Measurements from ENCODE around the gene ZNF544. TPM values are rescaled to one million over a fixed set of nuclear protein-coding genes. Genes with fewer than 3 reads are reported as not detected.

Gene ZNF544
- 36.3 and 40.4 TPM in 2 replicates for total RNA-seq

DNA sequence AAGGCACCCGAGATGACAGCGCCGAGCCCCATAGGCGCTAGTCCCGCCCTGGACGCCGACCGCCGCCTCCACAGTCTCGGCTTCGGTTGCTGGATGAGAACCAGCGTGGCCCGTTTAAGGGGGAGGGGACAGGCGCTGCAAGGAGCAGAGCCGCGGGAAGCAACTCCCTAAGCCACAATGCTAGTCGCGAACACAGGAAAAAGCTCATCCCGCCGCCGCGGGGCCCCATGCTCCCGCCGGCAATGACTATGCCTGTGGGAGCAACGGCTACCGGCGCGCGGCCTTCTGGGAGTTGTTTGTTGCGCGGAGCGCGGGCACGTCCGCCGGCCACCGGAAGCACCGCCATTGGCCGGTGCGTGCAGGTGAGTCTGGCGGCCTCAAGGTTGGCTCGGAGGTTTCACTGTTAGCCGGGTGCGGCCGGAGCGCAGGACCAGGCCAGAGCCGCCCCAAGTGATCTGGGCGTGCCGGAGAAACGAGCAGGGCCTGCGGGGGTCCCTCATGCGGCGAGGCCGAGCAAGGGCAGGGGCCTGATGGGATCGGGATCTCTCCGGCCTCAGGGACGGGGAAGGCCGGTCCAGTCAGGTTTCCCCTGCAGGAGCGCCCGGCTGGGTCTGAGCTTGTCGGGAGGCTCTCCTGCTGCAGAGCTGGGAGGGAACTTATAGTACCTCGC lies at the start of gene ZNF544:
ZNF544 (plus strand) TSS at position 330 of the 670 bp plus-strand sequence. CDS start 15,110 bp downstream, outside the sequence.

DNA sequence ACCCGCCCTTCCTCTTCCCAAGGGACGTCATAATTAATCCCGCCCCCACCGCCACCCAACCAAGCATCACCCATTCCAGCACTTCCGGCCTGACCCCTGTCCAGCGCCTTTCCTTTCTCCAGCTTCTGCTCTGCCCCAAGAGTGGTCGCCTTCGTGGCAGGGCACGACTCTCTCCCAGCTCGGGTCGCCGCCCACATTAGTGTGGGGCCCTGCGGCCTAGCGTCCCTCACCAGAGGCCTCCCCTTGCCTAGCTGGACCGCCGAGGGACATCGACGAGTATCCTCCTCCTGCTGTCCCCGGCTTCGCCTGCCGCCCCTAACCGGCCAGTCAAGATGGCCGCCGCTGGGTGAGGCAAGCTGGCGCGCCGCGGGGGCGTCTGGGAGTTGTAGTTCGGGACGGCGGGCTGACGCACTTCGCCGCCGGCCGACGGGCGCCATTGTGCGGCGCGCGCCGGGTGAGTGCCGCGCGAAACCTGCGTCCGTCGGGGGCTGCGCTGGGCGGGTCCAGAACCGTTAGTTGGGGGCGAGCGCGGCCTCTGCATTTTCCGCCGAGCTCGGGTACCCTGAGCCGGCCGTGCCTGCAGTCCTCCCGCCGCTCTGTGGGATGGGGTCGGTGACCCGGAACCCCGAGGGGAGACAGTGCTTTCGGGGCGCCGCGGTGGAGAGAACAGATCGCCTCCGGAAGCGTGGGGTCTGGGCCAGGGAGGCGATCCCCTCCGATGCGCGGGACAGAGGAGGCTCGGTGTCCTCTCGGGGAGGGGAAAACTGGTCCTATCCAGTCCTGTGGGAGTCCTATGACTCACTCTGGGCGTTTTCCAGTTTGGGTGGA lies 45.5 kb upstream of the ZNF544 start, which contains the start of gene ZNF274:
ZNF274 (plus strand) TSS at position 73 of the 828 bp plus-strand sequence. CDS start 905 bp downstream, outside the sequence.

DNA sequence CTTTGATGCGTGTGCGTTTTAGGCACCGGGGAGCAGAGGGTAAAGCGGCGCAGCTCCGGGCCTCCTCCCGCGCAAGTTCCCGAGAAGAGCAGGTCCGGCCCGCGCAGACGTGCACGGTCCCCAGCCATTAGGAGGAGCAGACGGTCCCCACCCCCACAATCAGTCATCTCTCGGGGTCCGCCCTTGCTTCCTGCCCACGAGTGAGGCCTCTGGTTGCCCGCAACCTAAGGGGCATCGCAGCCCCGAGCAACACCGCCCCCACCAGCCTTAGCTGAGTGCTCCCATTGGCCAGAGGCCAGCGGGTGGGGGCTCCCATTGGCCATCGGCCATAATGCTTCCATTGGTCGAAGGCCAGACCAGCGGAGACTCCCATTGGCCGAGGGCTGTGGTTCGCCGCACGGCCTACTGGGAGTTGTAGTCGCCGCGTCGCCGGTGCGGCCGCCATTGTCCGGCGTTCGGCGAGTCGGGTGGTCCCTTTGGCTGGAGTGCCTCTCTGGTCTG lies 49.9 kb downstream of the ZNF544 start, which contains the start of gene ZNF8:
ZNF8 (plus strand) TSS at position 415 of the 501 bp plus-strand sequence. CDS start 127 bp downstream, outside the sequence.

DNA sequence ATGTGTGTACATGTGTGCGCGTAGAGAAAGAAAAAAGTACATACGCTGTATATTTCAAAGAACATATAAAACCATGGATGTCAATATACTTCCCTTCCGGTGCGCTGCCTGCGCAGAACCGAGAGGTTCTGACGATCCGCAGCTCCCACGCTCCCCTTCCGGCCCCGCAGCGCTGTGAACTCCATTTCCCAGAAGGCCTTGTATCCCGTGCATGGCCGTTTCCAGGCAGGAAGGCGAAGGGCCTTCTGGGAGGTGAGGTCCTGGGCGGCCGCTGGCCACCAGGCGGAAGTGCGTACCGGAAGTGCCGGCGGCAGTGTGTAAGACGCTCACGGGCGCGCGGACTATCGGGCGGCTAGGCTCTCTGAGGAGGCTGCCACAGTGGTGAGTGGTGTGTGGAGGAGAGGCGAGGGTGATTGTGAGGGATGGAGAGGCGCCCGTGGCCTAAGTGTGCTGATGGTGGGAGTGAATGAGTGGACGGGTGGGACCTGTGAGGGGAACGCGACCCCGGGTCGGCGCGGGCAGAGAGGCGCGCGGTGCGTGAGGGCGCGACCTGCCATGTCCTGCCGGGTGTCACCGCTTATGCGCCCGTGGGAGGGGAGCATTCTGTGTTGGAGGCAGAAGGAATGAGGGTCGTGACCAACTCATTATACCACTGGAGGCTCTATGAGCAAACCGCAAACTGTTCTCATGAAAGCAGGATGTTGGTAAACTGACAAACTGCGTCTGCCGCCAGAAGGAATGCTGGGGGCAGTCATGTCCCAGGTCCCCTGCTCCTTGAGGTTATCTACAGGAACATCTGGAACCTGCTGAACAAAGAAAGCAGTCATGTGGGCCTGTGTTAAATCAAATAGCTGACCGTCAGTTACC lies 76.6 kb downstream of the ZNF544 start, which contains the start of gene ERVK3-1:
ERVK3-1 (plus strand) TSS at position 313 of the 867 bp plus-strand sequence. CDS start 6,792 bp downstream, outside the sequence.

Other genes with a start within 250 kb of the ZNF544 start
- 1.7 and 6.4 TPM in 2 replicates for gene ZNF606, start 226.1 kb upstream of the ZNF544 start, total RNA-seq
- not detected in 2 replicates for gene ZSCAN1, start 194.9 kb upstream of the ZNF544 start, total RNA-seq
- gene ZNF135, start 169.6 kb upstream of the ZNF544 start, total RNA-seq = 0.58 and 2.5 TPM in 2 replicates
- gene ZSCAN18, start 130.7 kb upstream of the ZNF544 start, total RNA-seq = 22.2 and 43.2 TPM in 2 replicates
- gene ZNF329, start 78.1 kb upstream of the ZNF544 start, total RNA-seq = 6.9 and 8.6 TPM in 2 replicates
- gene ZNF274, start 45.9 kb upstream of the ZNF544 start, total RNA-seq = 20.5 and 22.0 TPM in 2 replicates
- 2.1 and 4.0 TPM in 2 replicates for gene ZNF8, start 50.0 kb downstream of the ZNF544 start, total RNA-seq
- 27.1 and 40.8 TPM in 2 replicates for gene ERVK3-1, start 76.5 kb downstream of the ZNF544 start, total RNA-seq
- gene ZSCAN22, start 98.1 kb downstream of the ZNF544 start, total RNA-seq = 1.2 and 3.0 TPM in 2 replicates
- 7.5 and 31.5 TPM in 2 replicates for gene A1BG, start 124.6 kb downstream of the ZNF544 start, total RNA-seq
- not detected in 2 replicates for gene ZNF497, start 133.8 kb downstream of the ZNF544 start, total RNA-seq
- 2.1 and 4.3 TPM in 2 replicates for gene ZNF837, start 152.1 kb downstream of the ZNF544 start, total RNA-seq
- 2,786 and 3,048 TPM in 2 replicates for gene RPS5, start 158.4 kb downstream of the ZNF544 start, total RNA-seq
- gene RNF225, start 166.7 kb downstream of the ZNF544 start, total RNA-seq = not detected in 2 replicates
- gene ZNF584, start 179.7 kb downstream of the ZNF544 start, total RNA-seq = 7.5 and 13.3 TPM in 2 replicates
- gene ZNF132, start 211.2 kb downstream of the ZNF544 start, total RNA-seq = 0.29 and 2.7 TPM in 2 replicates
- 4.9 and 7.3 TPM in 2 replicates for gene ZNF324B, start 222.7 kb downstream of the ZNF544 start, total RNA-seq
- gene ZNF324, start 238.2 kb downstream of the ZNF544 start, total RNA-seq = 9.0 and 11.0 TPM in 2 replicates
- 14.1 and 25.3 TPM in 2 replicates for gene ZNF446, start 247.4 kb downstream of the ZNF544 start, total RNA-seq